GM12801 (cell line): ENCODE measurements around the gene ERVFRD-1.

Experiments used
- CTCF ChIP-seq: IDR thresholded peaks from one replicate; pipeline ENCODE4 v1.5.1; 2011; ENCODE audit warnings: control low read depth; ENCODE audit not compliant: insufficient read length; ENCODE audit errors: extremely low read depth

ERVFRD-1 gene

GRCh38 chr6:11054722-11055121 is 56.8 kb downstream of the ERVFRD-1 start:
- TF ChIP-seq CTCF, result no peak

- TF ChIP-seq CTCF, result no peak
These were observed 58.2 kb downstream of the ERVFRD-1 start for GRCh38 chr6:11053307-11053706.
